Spinal cord (tissue), 10 donors: ENCODE results near the gene PLEKHA4. TPM values are rescaled to one million over a fixed set of nuclear protein-coding genes. Genes with fewer than 3 reads are reported as not detected.
"Not testable (repeated sequence)": the region's sequence is repeated elsewhere in the genome, so short reads cannot be mapped to it uniquely, and the experiment has no call there.

Source experiments
- DNase-seq, 6 donors: peaks; one replicate each; pipeline versions ENCODE4 v3.0.0 to v3.0.0-alpha.2; 2013 to 2015; ENCODE audit warnings: low spot score in 6 of 6, low read depth in 4 of 6
- H3K27ac ChIP-seq: one replicate; pipeline ENCODE4 v1.5.1; 2013; ENCODE audit warnings: low read depth, low read length, control low read depth
- H3K27me3 ChIP-seq: one replicate; pipeline ENCODE4 v1.6.1; 2013; ENCODE audit warnings: low read length; ENCODE audit not compliant: control insufficient read depth, insufficient read depth
- H3K36me3 ChIP-seq: one replicate; pipeline ENCODE4 v1.6.1; 2013; ENCODE audit warnings: low read length; ENCODE audit not compliant: control insufficient read depth, insufficient read depth
- H3K4me1 ChIP-seq: one replicate; pipeline ENCODE4 v1.6.1; 2013; ENCODE audit warnings: low read length; ENCODE audit not compliant: control insufficient read depth, insufficient read depth
- H3K4me3 ChIP-seq: one replicate; pipeline ENCODE4 v1.5.1; 2013; ENCODE audit warnings: low read depth, low read length, control low read depth
- H3K9me3 ChIP-seq: one replicate; pipeline ENCODE4 v1.6.1; 2013; ENCODE audit warnings: low read length; ENCODE audit not compliant: control insufficient read depth, insufficient read depth
- WGBS: methylation state at CpG from one replicate; pipeline ENCODE4 v1.1.5; 2013; ENCODE audit warnings: missing lambda C conversion rate; ENCODE audit not compliant: insufficient coverage; 5-methylcytosine and 5-hydroxymethylcytosine counted together
- long read RNA-seq, 4 donors: transcript quantifications; one replicate each; lab custom pipeline, GENCODE V29; 2026
- polyA plus RNA-seq, 2 donors: library from polyadenylated mRNA; unstranded; fragments of 120-200 nt; gene quantifications; one replicate each; pipeline ENCODE4 v1.2.1, GENCODE V29; 2013; ENCODE audit not compliant: insufficient read length in 2 of 2
- total RNA-seq, 2 donors: library from RNA; depleted of rRNA in 1 of 2; stranded (reverse); fragments of 120-200 nt in 1 of 2; fragments of >200 nt in 1 of 2; gene quantifications; one replicate each; pipeline versions ENCODE4 v1.2.3 to v1.2.4, GENCODE V29; 2013 to 2014
- donor health status: healthy.

The PLEKHA4 gene
- 10 to 100 TPM; 11.6 to 32.3 TPM for total RNA-seq
- 10 to 100 TPM; 17.3 to 43.0 TPM for polyA plus RNA-seq
- long read RNA-seq, donor 1, partial matches to known transcripts = 197 of 232 reads
- long read RNA-seq, donor 1, other reads (novel, unspliced or antisense) = 33 of 232 reads
- long read RNA-seq, donor 2, partial matches to known transcripts = 5 of 14 reads
- long read RNA-seq, donor 2, other reads (novel, unspliced or antisense) = 8 of 14 reads
- long read RNA-seq, donor 3, partial matches to known transcripts = 8 of 8 reads
- long read RNA-seq, donor 3, other reads (novel, unspliced or antisense) = 0 of 8 reads
- long read RNA-seq, donor 4, partial matches to known transcripts = 65 of 69 reads
- long read RNA-seq, donor 4, other reads (novel, unspliced or antisense) = 0 of 69 reads

- Histone ChIP-seq H3K4me3 (peak within 1 kb of the TSS; percentile 54), H3K9me3 (no peaks in the 10 kb centered on the region), H3K27ac (peak within 1 kb of the TSS; percentile 91), H3K27me3 (no peaks in the 10 kb centered on the region), H3K36me3 (peaks cover 3% of the 10 kb centered on the region), H3K4me1 (peaks cover 40% of the 10 kb centered on the region)
- peak in 1 of 6 donors; percentile 65 for DNase-seq
- 23% methylated on average over 11 of the region's 11 CpGs for WGBS
Measured at GRCh38 chr19:48868114-48868886, at the start of gene PLEKHA4. Gene PLEKHA4, minus strand, starts transcription at chr19:48868617. Its CDS starts 997 bp downstream, at chr19:48867620.

GRCh38 chr19:48918071-48918470 is 49.7 kb upstream of the PLEKHA4 start:
- Histone ChIP-seq H3K36me3 (peaks cover 92% of the 10 kb centered on the region), H3K4me3 (no peak overlapping the region), H3K27ac (no peak overlapping the region), H3K27me3 (no peaks in the 10 kb centered on the region), H3K4me1 (no peaks in the 10 kb centered on the region), H3K9me3 (no peaks in the 10 kb centered on the region)
- DNase-seq = no peak
- WGBS = 84% methylated on average over 6 of the region's 6 CpGs

GRCh38 chr19:48915757-48916156 is 47.3 kb upstream of the PLEKHA4 start:
- no peaks in the 10 kb centered on the region for H3K27me3 ChIP-seq
- H3K4me3 ChIP-seq = no peak overlapping the region
- no peak for DNase-seq
- no peaks in the 10 kb centered on the region for H3K4me1 ChIP-seq
- WGBS = 67% methylated on average over 2 of the region's 8 CpGs
- H3K27ac ChIP-seq = no peak overlapping the region
- H3K36me3 ChIP-seq = peaks cover 87% of the 10 kb centered on the region
- no peaks in the 10 kb centered on the region for H3K9me3 ChIP-seq

- DNase-seq = no peak
- Histone ChIP-seq H3K36me3 (peaks cover 88% of the 10 kb centered on the region), H3K27ac (no peak overlapping the region), H3K27me3 (no peaks in the 10 kb centered on the region), H3K4me3 (no peak overlapping the region), H3K4me1 (no peaks in the 10 kb centered on the region), H3K9me3 (no peaks in the 10 kb centered on the region)
- 96% methylated on average over 8 of the region's 8 CpGs for WGBS
Measured at GRCh38 chr19:48914181-48914580, 45.8 kb upstream of the PLEKHA4 start.

GRCh38 chr19:48913114-48913889 is 44.9 kb upstream of the PLEKHA4 start:
- Histone ChIP-seq H3K4me3 (no peak overlapping the region), H3K4me1 (no peaks in the 10 kb centered on the region), H3K27me3 (no peaks in the 10 kb centered on the region), H3K9me3 (no peaks in the 10 kb centered on the region), H3K36me3 (peaks cover 86% of the 10 kb centered on the region), H3K27ac (no peak overlapping the region)
- 91% methylated on average over 2 of the region's 9 CpGs for WGBS
- DNase-seq = peak in 1 of 6 donors; percentile 49

GRCh38 chr19:48910803-48911202 is 42.4 kb upstream of the PLEKHA4 start:
- Histone ChIP-seq H3K27ac (no peak overlapping the region), H3K4me1 (no peaks in the 10 kb centered on the region), H3K9me3 (no peaks in the 10 kb centered on the region), H3K36me3 (peaks cover 92% of the 10 kb centered on the region), H3K27me3 (no peaks in the 10 kb centered on the region), H3K4me3 (no peak overlapping the region)
- no peak for DNase-seq
- 100% methylated on average over 2 of the region's 2 CpGs for WGBS

- WGBS = 96% methylated on average over 7 of the region's 11 CpGs
- not testable (repeated sequence) for H3K4me1 ChIP-seq, H3K27me3 ChIP-seq, H3K27ac ChIP-seq, H3K9me3 ChIP-seq, DNase-seq, H3K4me3 ChIP-seq
- peaks cover 93% of the 10 kb centered on the region for H3K36me3 ChIP-seq
Measured at GRCh38 chr19:48909424-48910077, 41.1 kb upstream of the PLEKHA4 start.

GRCh38 chr19:48907671-48908070 is 39.3 kb upstream of the PLEKHA4 start:
- Histone ChIP-seq H3K27ac (no peak overlapping the region), H3K4me3 (no peak overlapping the region), H3K4me1 (no peaks in the 10 kb centered on the region), H3K9me3 (no peaks in the 10 kb centered on the region), H3K27me3 (no peaks in the 10 kb centered on the region), H3K36me3 (peaks cover 86% of the 10 kb centered on the region)
- no peak for DNase-seq
- WGBS = 88% methylated on average over 12 of the region's 14 CpGs

GRCh38 chr19:48906324-48906723 is 37.9 kb upstream of the PLEKHA4 start:
- H3K4me3 ChIP-seq = no peak overlapping the region
- peaks cover 83% of the 10 kb centered on the region for H3K36me3 ChIP-seq
- H3K27ac ChIP-seq = no peak overlapping the region
- DNase-seq = no peak
- no peaks in the 10 kb centered on the region for H3K27me3 ChIP-seq
- 96% methylated on average over 4 of the region's 10 CpGs for WGBS
- H3K4me1 ChIP-seq = peaks cover 6% of the 10 kb centered on the region
- no peaks in the 10 kb centered on the region for H3K9me3 ChIP-seq
